A673 (cell line): ENCODE measurements around the gene ADAMTS19. TPM values are rescaled to one million over a fixed set of nuclear protein-coding genes. Genes with fewer than 3 reads are reported as not detected.

Source experiments
- BruUV-seq: library from RNA; stranded (reverse); fragments of 400-500 nt; replicated peaks from 2 replicates; lab custom pipeline; 2021; lab: Mats Ljungman, UMichigan
- CTCF ChIA-PET: fragments of 300-600 bp; sonication (Branson Sonifier 250); formaldehyde crosslinking; loops from one replicate; lab custom pipeline; 2022; ENCODE audit warnings: antibody characterized with exemption; lab: Charles Lee
- POLR2A ChIA-PET: fragments of 300-600 bp; sonication (Branson Sonifier 250); formaldehyde crosslinking; loops from one replicate; lab custom pipeline; 2022; ENCODE audit warnings: antibody characterized with exemption; ENCODE audit not compliant: low non-redundant PET; lab: Charles Lee
- DNase-seq: peaks from one replicate; pipeline ENCODE4 v3.0.0-alpha.2; 2015; ENCODE audit warnings: low spot score
- H3K27ac ChIP-seq: fragments of 200-600 bp; sonication (generic); 2 replicates; pipeline ENCODE4 v1.5.1; 2016; ENCODE audit warnings: mixed run types, low read depth, mild to moderate bottlenecking, mixed read lengths, antibody characterized with exemption, low read length; ENCODE audit not compliant: poor library complexity, severe bottlenecking
- H3K27me3 ChIP-seq: fragments of 200-600 bp; sonication (generic); replicated peaks from 2 replicates; pipeline ENCODE4 v1.6.1; 2017; ENCODE audit warnings: mixed run types, low read depth, mild to moderate bottlenecking, mixed read lengths, antibody characterized with exemption, low read length; ENCODE audit not compliant: insufficient read depth, poor library complexity
- H3K36me3 ChIP-seq: fragments of 200-600 bp; sonication (generic); 2 replicates; pipeline ENCODE4 v1.6.1; 2016; ENCODE audit warnings: mixed run types, mild to moderate bottlenecking, mixed read lengths, antibody characterized with exemption, low read length; ENCODE audit not compliant: insufficient read depth, poor library complexity, severe bottlenecking
- H3K4me1 ChIP-seq: fragments of 200-600 bp; sonication (generic); 2 replicates; pipeline ENCODE4 v1.6.1; 2017; ENCODE audit warnings: mixed run types, mild to moderate bottlenecking, mixed read lengths, antibody characterized with exemption, low read length; ENCODE audit not compliant: insufficient read depth, poor library complexity, severe bottlenecking
- H3K4me3 ChIP-seq: fragments of 200-600 bp; sonication (generic); 2 replicates; pipeline ENCODE4 v1.5.1; 2016; ENCODE audit warnings: low read depth, mixed run types, mild to moderate bottlenecking, mixed read lengths, low read length; ENCODE audit not compliant: poor library complexity, severe bottlenecking
- H3K9me3 ChIP-seq: fragments of 200-600 bp; sonication (generic); 2 replicates; pipeline ENCODE4 v1.6.1; 2016; ENCODE audit warnings: mixed run types, low read depth, mild to moderate bottlenecking, mixed read lengths, antibody characterized with exemption, low read length; ENCODE audit not compliant: poor library complexity, severe bottlenecking
- CTCF ChIP-seq: fragments of 300-800, 200-600 bp; sonication (generic); conservative IDR thresholded peaks from 2 replicates; pipeline ENCODE4 v1.5.1; 2017; ENCODE audit warnings: low read depth, mild to moderate bottlenecking, antibody characterized with exemption, low read length, moderate library complexity, mixed read lengths
- EZH2 ChIP-seq: fragments of 200-600 bp; sonication (generic); IDR thresholded peaks from 2 replicates; pipeline ENCODE4 v1.6.1; 2017; ENCODE audit warnings: borderline replicate concordance, low read depth, mild to moderate bottlenecking, mixed read lengths, antibody characterized with exemption, low read length; ENCODE audit not compliant: poor library complexity, severe bottlenecking
- intact Hi-C: fragments of 100-400 bp; cut with micrococcal nuclease; formaldehyde crosslinking; loops from one replicate; pipeline ENCODE4 v1.10.0; 2022; ENCODE audit not compliant: unreplicated experiment
- total RNA-seq: library from RNA; stranded (reverse); gene quantifications from 2 replicates; pipeline ENCODE4 v1.2.3, GENCODE V29; 2021

Gene ADAMTS19
- total RNA-seq, 1 experiment from 2014 or later: not detected

GRCh38 chr5:129591508-129592160 lies 131.5 kb downstream of the ADAMTS19 start:
- TF ChIP-seq CTCF (no peak), EZH2 (no peak)
- BruUV-seq: no TSS peak
- Histone ChIP-seq H3K36me3 (no peaks in the 10 kb centered on the region), H3K4me3 (no peak overlapping the region), H3K9me3 (no peaks in the 10 kb centered on the region), H3K4me1 (no peaks in the 10 kb centered on the region), H3K27me3 (peaks cover 5% of the 10 kb centered on the region), H3K27ac (no peak overlapping the region)
- DNase-seq: no peak
- intact Hi-C loops: no loop called here
- CTCF ChIA-PET: no interaction called here
- POLR2A ChIA-PET: no interaction called here

- POLR2A ChIA-PET: no interaction called here
- H3K27me3 ChIP-seq: peaks cover 5% of the 10 kb centered on the region
- no peak overlapping the region for H3K27ac ChIP-seq
- DNase-seq: no peak
- H3K36me3 ChIP-seq: no peaks in the 10 kb centered on the region
- CTCF ChIA-PET: no interaction called here
- no peaks in the 10 kb centered on the region for H3K4me1 ChIP-seq
- no peak overlapping the region for H3K4me3 ChIP-seq
- BruUV-seq: no TSS peak
- no peaks in the 10 kb centered on the region for H3K9me3 ChIP-seq
- intact Hi-C loops: no loop called here
- no peak for TF ChIP-seq EZH2
- no peak for TF ChIP-seq CTCF
These were observed 133.4 kb downstream of the ADAMTS19 start for GRCh38 chr5:129593525-129593924.

- no peak for TF ChIP-seq EZH2
- no peak for TF ChIP-seq CTCF
- intact Hi-C loops: no loop called here
- DNase-seq: no peak
- H3K27me3 ChIP-seq: no peaks in the 10 kb centered on the region
- H3K4me3 ChIP-seq: no peak overlapping the region
- ChIA-PET CTCF (no interaction called here), POLR2A (no interaction called here)
- H3K9me3 ChIP-seq: no peaks in the 10 kb centered on the region
- H3K27ac ChIP-seq: no peak overlapping the region
- no TSS peak for BruUV-seq
- no peaks in the 10 kb centered on the region for H3K4me1 ChIP-seq
- no peaks in the 10 kb centered on the region for H3K36me3 ChIP-seq
These were observed 141.5 kb downstream of the ADAMTS19 start for GRCh38 chr5:129601576-129601975.
